GM12878 (cell line): Measurements from ENCODE around the gene HRCT1. TPM values are rescaled to one million over a fixed set of nuclear protein-coding genes. Genes with fewer than 3 reads are reported as not detected.

Experiments
- ATF3 ChIP-seq: IDR thresholded peaks from 2 replicates; pipeline ENCODE4 v1.6.1; 2011; ENCODE audit warnings: low read depth, mild to moderate bottlenecking, low read length, moderate library complexity, borderline replicate concordance; ENCODE audit errors: extremely low read depth
- BCL3 ChIP-seq: IDR thresholded peaks from 2 replicates; pipeline ENCODE4 v1.6.1; 2011; ENCODE audit warnings: borderline replicate concordance, low read depth, mild to moderate bottlenecking, moderate library complexity, low read length; ENCODE audit not compliant: insufficient read depth, poor library complexity, severe bottlenecking
- BHLHE40 ChIP-seq, 2 experiments: fragments of 450-650 bp in 1 of 2; IDR thresholded peaks; 2 replicates each; pipeline ENCODE4 v1.6.1; 2011 to 2017; ENCODE audit warnings: low read depth in 2 of 2, borderline replicate concordance in 1 of 2, improper control_type of control experiment in 1 of 2, low read length in 1 of 2, mild to moderate bottlenecking in 1 of 2
- CTCF ChIP-seq, 3 experiments: IDR thresholded peaks in 2 of 3; conservative IDR thresholded peaks in 1 of 3; 2 replicates each; pipeline ENCODE4 v1.5.1; 2011; ENCODE audit warnings: low read depth in 3 of 3, low read length in 3 of 3, mild to moderate bottlenecking in 3 of 3, control low read depth in 2 of 3, moderate library complexity in 2 of 3, inconsistent platforms in 1 of 3, mixed read lengths in 1 of 3; ENCODE audit not compliant: control insufficient read depth in 2 of 3, insufficient read depth in 1 of 3; ENCODE audit errors: extremely low read depth in 1 of 3
- MTA3 ChIP-seq: IDR thresholded peaks from 2 replicates; pipeline ENCODE4 v1.6.1; 2012; ENCODE audit warnings: low read length, inconsistent platforms, borderline replicate concordance
- NRF1 ChIP-seq: conservative IDR thresholded peaks from 2 replicates; pipeline ENCODE4 v1.6.1; 2011; ENCODE audit warnings: mild to moderate bottlenecking, low read depth, low read length, improper control_type of control experiment
- PBX3 ChIP-seq: IDR thresholded peaks from 2 replicates; pipeline ENCODE4 v1.6.1; 2011; ENCODE audit warnings: mild to moderate bottlenecking, low read depth, low read length, moderate library complexity; ENCODE audit not compliant: insufficient replicate concordance
- PML ChIP-seq: IDR thresholded peaks from 2 replicates; pipeline ENCODE4 v1.6.1; 2012; ENCODE audit warnings: low read length, inconsistent platforms
- RAD21 ChIP-seq: IDR thresholded peaks from 2 replicates; pipeline ENCODE4 v1.6.1; 2011; ENCODE audit warnings: mild to moderate bottlenecking, low read depth, low read length, moderate library complexity; ENCODE audit not compliant: insufficient read depth
- RELA ChIP-seq: fragments of 450-650 bp; IDR thresholded peaks from 2 replicates; pipeline ENCODE4 v1.8.0; 2014; ENCODE audit warnings: borderline replicate concordance; ENCODE audit not compliant: partially characterized antibody
- SMC3 ChIP-seq: IDR thresholded peaks from 2 replicates; pipeline ENCODE4 v1.6.1; 2011; ENCODE audit warnings: low read length, improper control_type of control experiment, borderline replicate concordance
- SUPT20H ChIP-seq: IDR thresholded peaks from 2 replicates; pipeline ENCODE4 v1.6.1; 2011; ENCODE audit warnings: low read depth, mild to moderate bottlenecking, low read length, moderate library complexity, borderline replicate concordance; ENCODE audit not compliant: control insufficient read depth
- SUZ12 ChIP-seq: fragments of 200-600 bp; sonication (generic); IDR thresholded peaks from one replicate; pipeline ENCODE4 v1.6.1; 2018; ENCODE audit warnings: antibody characterized with exemption, mild to moderate bottlenecking; ENCODE audit not compliant: unreplicated experiment
- TBL1XR1 ChIP-seq: IDR thresholded peaks from 2 replicates; pipeline ENCODE4 v1.6.1; 2012; ENCODE audit warnings: low read depth, low read length, improper control_type of control experiment
- TCF3 ChIP-seq: IDR thresholded peaks from 2 replicates; pipeline ENCODE4 v1.6.1; 2012; ENCODE audit warnings: low read depth, mild to moderate bottlenecking, low read length, borderline replicate concordance; ENCODE audit not compliant: insufficient read depth
- YY1 ChIP-seq: IDR thresholded peaks from 2 replicates; pipeline ENCODE4 v1.6.1; 2011; ENCODE audit warnings: low read depth, mild to moderate bottlenecking, low read length
- ZNF592 ChIP-seq: fragments of 450-650 bp; IDR thresholded peaks from 2 replicates; pipeline ENCODE4 v1.6.1; 2017; ENCODE audit warnings: mild to moderate bottlenecking, moderate library complexity
- polyA plus RNA-seq, 11 experiments: library from polyadenylated mRNA; depleted of rRNA in 4 of 11; unstranded in 6 of 11; stranded (reverse) in 5 of 11; fragments of >200 nt; fragmentation: Nextera tagmentation in 4 of 11; fragmentation: Illumina TruSeq in 1 of 11; extraction: Ambion mirVana in 4 of 11; extraction: Trizol in 1 of 11; gene quantifications; 1 replicate in 1 of 11; 2 replicates in 10 of 11; pipeline versions ENCODE4 v1.2.1 to v1.2.3, GENCODE V29; 2011 to 2016; ENCODE audit warnings: inconsistent platforms in 2 of 11, missing spikeins in 2 of 11, low read depth in 1 of 11
- total RNA-seq, 4 experiments: library from RNA; depleted of rRNA in 3 of 4; stranded (reverse); fragments of >200 nt in 3 of 4; fragmentation: Illumina TruSeq in 1 of 4; extraction: Trizol in 1 of 4; gene quantifications; 2 replicates each; pipeline versions ENCODE4 v1.2.1 to v1.2.3, GENCODE V29; 2013 to 2021

The HRCT1 gene
- total and polyA plus RNA-seq, 10 of the 15 experiments (the other 5 are each of a cell fraction or from before 2014, with no cell fraction given) = not detected

GRCh38 chr9:35882263-35882848 lies 23.6 kb upstream of the HRCT1 start (continued):
- TF ChIP-seq ZNF592 (no peak), BCL3 (no peak), BHLHE40 (IDR thresholded peaks at IDR 0.05; ENCODE audit: borderline replicate concordance in 1 of 2, low read depth in 2 of 2, low read length in 1 of 2) (0 out of 4 replicates have a peak, but pooled peaks of 1 of the 2 experiments have one; percentile 10), MTA3 (no peak), NRF1 (no peak), PBX3 (no peak), SMC3 (peak; percentile 100), TCF3 (no peak), RELA (peak; percentile 49), SUPT20H (no peak), TBL1XR1 (0 out of 2 replicates have a peak, but pooled peaks have one; percentile 18), YY1 (peak; percentile 73), PML (no peak), ATF3 (no peak), SUZ12 (no peak), RAD21 (peak; percentile 97), CTCF (IDR thresholded peaks at IDR 0.05 in 2 of 3, conservative IDR thresholded peaks at IDR 0.05 in 1 of 3; ENCODE audit: control insufficient read depth in 2 of 3, extremely low read depth in 1 of 3, insufficient read depth in 1 of 3, low read depth in 3 of 3, low read length in 3 of 3) (peak; percentile 93 to 96 (median 93))
